DOHH2 (cell line): ENCODE data around the gene ST8SIA2.

ENCODE experiments used
- H3F3A ChIP-seq: fragments of 200-600 bp; sonication (generic), shearing (Covaris generic); 2 replicates; pipeline ENCODE4 v1.6.0; 2016; ENCODE audit warnings: antibody characterized with exemption, mild to moderate bottlenecking; ENCODE audit not compliant: control insufficient read depth, insufficient read depth
- H3K27ac ChIP-seq: fragments of 200-600 bp; sonication (generic); 2 replicates; pipeline ENCODE4 v1.5.1; 2014; ENCODE audit warnings: low read depth, mild to moderate bottlenecking, low read length, moderate library complexity
- H3K27me3 ChIP-seq: fragments of 200-600 bp; sonication (generic); 2 replicates; pipeline ENCODE4 v1.6.1; 2014; ENCODE audit warnings: mild to moderate bottlenecking, low read length, mixed read lengths; ENCODE audit not compliant: control insufficient read depth
- H3K36me3 ChIP-seq: fragments of 200-600 bp; sonication (generic); 2 replicates; pipeline ENCODE4 v1.6.1; 2014; ENCODE audit warnings: mild to moderate bottlenecking, low read length, moderate library complexity, mixed read lengths; ENCODE audit not compliant: control insufficient read depth
- H3K4me1 ChIP-seq: fragments of 200-600 bp; sonication (generic); 2 replicates; pipeline ENCODE4 v1.6.1; 2014; ENCODE audit warnings: mild to moderate bottlenecking, low read length, mixed read lengths; ENCODE audit not compliant: control insufficient read depth
- H3K4me2 ChIP-seq: fragments of 200-600 bp; sonication (generic); 2 replicates; pipeline ENCODE4 v1.6.0; 2014; ENCODE audit warnings: mild to moderate bottlenecking, low read length, moderate library complexity
- H3K4me3 ChIP-seq: fragments of 200-600 bp; sonication (generic); 2 replicates; pipeline ENCODE4 v1.5.1; 2014; ENCODE audit warnings: mild to moderate bottlenecking, low read length, mixed read lengths
- H3K79me2 ChIP-seq: fragments of 200-600 bp; sonication (generic); 2 replicates; pipeline ENCODE4 v1.6.1; 2014; ENCODE audit warnings: mild to moderate bottlenecking, low read length, mixed read lengths; ENCODE audit not compliant: control insufficient read depth
- H3K9me2 ChIP-seq: fragments of 200-600 bp; sonication (generic); replicated peaks from 2 replicates; pipeline ENCODE4 v1.6.1; 2014; ENCODE audit warnings: mild to moderate bottlenecking, low read length, mixed read lengths; ENCODE audit not compliant: control insufficient read depth
- H3K9me3 ChIP-seq: fragments of 200-600 bp; sonication (generic); 2 replicates; pipeline ENCODE4 v1.6.1; 2014; ENCODE audit warnings: antibody characterized with exemption, low read length, mixed read lengths; ENCODE audit not compliant: control insufficient read depth, insufficient read depth
- H4K20me1 ChIP-seq: fragments of 200-600 bp; sonication (generic); 2 replicates; pipeline ENCODE4 v1.6.0; 2014; ENCODE audit warnings: low read depth, mild to moderate bottlenecking, antibody characterized with exemption, low read length, moderate library complexity; ENCODE audit not compliant: control insufficient read depth, insufficient read depth
- EZH2phosphoT487 ChIP-seq: fragments of 200-600 bp; sonication (generic); IDR thresholded peaks from 2 replicates; pipeline ENCODE4 v1.6.1; 2017; ENCODE audit warnings: borderline replicate concordance, mild to moderate bottlenecking, antibody characterized with exemption, low read length, moderate library complexity, mixed read lengths
- TF ChIP-seq, protein P1 (sequence below): fragments of 200-600 bp; sonication (generic); IDR thresholded peaks from one replicate; pipeline ENCODE4 v1.5.1; 2014; ENCODE audit warnings: antibody characterized with exemption, mild to moderate bottlenecking, low read depth, low read length; ENCODE audit not compliant: poor library complexity, severe bottlenecking

ST8SIA2 gene

DNA sequence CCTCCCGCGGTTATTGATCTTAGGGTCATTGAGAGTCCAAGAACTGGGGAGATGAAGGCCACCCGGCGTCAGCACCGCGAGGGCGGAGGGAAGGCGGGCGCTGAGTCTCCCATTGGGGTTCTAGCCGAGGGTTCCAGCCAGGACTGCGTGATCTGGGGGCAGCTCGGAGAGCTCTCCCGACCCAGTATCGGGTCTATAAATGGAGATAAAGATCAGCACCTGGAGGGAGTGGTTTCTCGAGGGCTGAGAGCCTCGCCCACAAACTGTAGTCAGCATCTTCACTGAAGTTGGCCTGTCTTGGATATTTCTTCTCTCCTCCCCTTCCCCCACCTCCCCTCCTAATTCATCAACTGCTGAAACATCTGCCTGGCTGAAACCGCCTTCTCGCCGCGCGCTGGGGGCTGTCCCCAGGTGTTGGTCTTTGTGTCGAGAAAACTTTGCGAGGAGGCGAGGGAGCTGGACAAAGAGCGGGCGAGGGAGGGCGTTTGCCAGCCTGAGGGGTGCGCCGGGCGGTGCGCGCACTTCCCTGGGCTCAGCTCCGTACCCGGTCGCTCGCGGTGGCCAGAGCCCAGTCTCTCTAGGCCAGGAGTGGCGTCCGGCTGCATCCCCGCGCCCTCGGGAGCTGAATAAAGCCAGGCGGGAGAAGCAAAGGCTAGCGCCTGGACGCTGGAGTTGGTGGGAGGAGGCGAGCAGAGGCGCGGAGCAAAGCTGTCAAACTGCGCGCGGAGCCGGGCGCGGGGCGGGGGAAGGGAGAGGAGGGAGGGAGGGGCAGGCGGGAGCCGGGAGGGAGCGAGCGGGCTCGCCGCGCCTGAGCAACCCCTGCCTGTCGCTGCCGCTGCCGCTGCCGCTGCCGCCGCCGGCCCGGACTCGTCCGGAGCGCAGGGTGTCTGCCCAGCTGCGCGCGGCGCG, at the start of gene ST8SIA2:
TSS of gene ST8SIA2 (plus strand) at position 811 of the 909 bp plus-strand sequence. CDS start 184 bp downstream, outside the sequence.
- Histone ChIP-seq H3F3A (no peaks in the 10 kb centered on the region), H3K4me2 (no peak within 1 kb of the TSS), H4K20me1 (no peaks in the 10 kb centered on the region), H3K27me3 (no peaks in the 10 kb centered on the region; the same call in 1 of the 2 replicates), H3K79me2 (no peaks in the 10 kb centered on the region), H3K9me2 (no peaks in the 10 kb centered on the region), H3K36me3 (no peaks in the 10 kb centered on the region), H3K4me1 (no peaks in the 10 kb centered on the region), H3K9me3 (no peaks in the 10 kb centered on the region), H3K4me3 (no peak within 1 kb of the TSS), H3K27ac (no peak within 1 kb of the TSS)
- TF ChIP-seq EZH2phosphoT487, result no peak
- TF ChIP-seq, protein P1, sequence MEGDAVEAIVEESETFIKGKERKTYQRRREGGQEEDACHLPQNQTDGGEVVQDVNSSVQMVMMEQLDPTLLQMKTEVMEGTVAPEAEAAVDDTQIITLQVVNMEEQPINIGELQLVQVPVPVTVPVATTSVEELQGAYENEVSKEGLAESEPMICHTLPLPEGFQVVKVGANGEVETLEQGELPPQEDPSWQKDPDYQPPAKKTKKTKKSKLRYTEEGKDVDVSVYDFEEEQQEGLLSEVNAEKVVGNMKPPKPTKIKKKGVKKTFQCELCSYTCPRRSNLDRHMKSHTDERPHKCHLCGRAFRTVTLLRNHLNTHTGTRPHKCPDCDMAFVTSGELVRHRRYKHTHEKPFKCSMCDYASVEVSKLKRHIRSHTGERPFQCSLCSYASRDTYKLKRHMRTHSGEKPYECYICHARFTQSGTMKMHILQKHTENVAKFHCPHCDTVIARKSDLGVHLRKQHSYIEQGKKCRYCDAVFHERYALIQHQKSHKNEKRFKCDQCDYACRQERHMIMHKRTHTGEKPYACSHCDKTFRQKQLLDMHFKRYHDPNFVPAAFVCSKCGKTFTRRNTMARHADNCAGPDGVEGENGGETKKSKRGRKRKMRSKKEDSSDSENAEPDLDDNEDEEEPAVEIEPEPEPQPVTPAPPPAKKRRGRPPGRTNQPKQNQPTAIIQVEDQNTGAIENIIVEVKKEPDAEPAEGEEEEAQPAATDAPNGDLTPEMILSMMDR, result no peak

GRCh38 chr15:92343924-92344643, 49.6 kb upstream of the ST8SIA2 start:
- Histone ChIP-seq H4K20me1 (no peaks in the 10 kb centered on the region), H3K4me2 (no peak overlapping the region)

DNA sequence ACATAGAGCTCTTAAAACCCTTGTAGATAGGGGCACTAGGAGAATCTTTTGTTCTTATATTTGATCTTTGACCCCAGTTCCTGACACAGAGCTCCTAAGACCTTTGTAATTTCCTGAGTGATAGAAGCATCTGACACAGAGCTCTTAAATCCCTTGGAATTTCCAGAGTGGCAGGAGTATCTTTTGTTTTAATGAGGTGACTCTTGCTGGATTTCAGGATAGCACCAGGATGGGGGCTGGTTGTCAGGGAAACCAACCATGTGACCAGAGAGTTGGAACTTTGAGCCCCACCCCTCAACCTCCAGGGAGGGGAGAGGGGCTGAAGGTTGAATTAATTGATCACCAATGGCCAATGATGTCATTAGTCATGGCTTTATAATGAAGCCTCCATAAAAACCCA, 47.6 kb upstream of the ST8SIA2 start:
- Histone ChIP-seq H3K27me3 (no peaks in the 10 kb centered on the region), H3K4me1 (no peaks in the 10 kb centered on the region), H3K27ac (no peak overlapping the region), H3K79me2 (no peaks in the 10 kb centered on the region), H3F3A (no peaks in the 10 kb centered on the region), H3K36me3 (no peaks in the 10 kb centered on the region), H3K4me3 (no peak overlapping the region), H3K9me2 (no peaks in the 10 kb centered on the region), H3K4me2 (no peak overlapping the region), H4K20me1 (no peaks in the 10 kb centered on the region), H3K9me3 (no peaks in the 10 kb centered on the region)
- TF ChIP-seq, protein P1, result no peak
- no peak for TF ChIP-seq EZH2phosphoT487

More at GRCh38 chr15:92343924-92344643, 49.6 kb upstream of the ST8SIA2 start:
- Histone ChIP-seq H3K27me3 (no peaks in the 10 kb centered on the region), H3K36me3 (no peaks in the 10 kb centered on the region), H3K4me3 (no peak overlapping the region), H3K9me3 (no peaks in the 10 kb centered on the region), H3K4me1 (no peaks in the 10 kb centered on the region), H3K27ac (no peak overlapping the region), H3K79me2 (no peaks in the 10 kb centered on the region), H3F3A (no peaks in the 10 kb centered on the region), H3K9me2 (no peaks in the 10 kb centered on the region)
- TF ChIP-seq, protein P1, result no peak
- TF ChIP-seq EZH2phosphoT487, result no peak
